ENCODE data around the gene SLA2.

DNA sequence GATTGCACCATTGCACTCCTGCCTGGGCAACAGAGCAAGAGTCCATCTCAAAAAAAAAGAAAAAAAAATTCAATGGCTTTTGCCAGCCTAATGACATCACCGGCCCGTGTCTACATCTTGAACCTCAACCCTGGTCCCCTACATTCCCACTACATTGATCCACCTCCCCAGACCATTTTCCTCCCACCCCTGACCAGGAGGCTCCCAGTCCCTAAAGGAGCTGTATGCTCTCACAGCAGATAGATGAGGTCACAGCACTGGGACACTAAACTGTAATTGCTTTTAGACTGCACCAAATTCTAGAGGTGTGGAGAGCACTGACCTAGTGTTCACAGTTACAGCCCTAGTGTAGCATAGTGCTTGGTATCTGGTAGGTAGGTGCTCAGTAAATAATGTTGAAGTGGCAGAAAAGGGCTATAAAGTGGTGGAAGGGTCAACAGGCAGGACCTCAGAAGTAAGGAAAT lies 61.9 kb downstream of the SLA2 start:
- TF ChIP-seq, protein P1, sequence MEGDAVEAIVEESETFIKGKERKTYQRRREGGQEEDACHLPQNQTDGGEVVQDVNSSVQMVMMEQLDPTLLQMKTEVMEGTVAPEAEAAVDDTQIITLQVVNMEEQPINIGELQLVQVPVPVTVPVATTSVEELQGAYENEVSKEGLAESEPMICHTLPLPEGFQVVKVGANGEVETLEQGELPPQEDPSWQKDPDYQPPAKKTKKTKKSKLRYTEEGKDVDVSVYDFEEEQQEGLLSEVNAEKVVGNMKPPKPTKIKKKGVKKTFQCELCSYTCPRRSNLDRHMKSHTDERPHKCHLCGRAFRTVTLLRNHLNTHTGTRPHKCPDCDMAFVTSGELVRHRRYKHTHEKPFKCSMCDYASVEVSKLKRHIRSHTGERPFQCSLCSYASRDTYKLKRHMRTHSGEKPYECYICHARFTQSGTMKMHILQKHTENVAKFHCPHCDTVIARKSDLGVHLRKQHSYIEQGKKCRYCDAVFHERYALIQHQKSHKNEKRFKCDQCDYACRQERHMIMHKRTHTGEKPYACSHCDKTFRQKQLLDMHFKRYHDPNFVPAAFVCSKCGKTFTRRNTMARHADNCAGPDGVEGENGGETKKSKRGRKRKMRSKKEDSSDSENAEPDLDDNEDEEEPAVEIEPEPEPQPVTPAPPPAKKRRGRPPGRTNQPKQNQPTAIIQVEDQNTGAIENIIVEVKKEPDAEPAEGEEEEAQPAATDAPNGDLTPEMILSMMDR (conservative IDR thresholded peaks at IDR 0.05) = no peak
- TF ChIP-seq ZFX (IDR thresholded peaks at IDR 0.05) = no peak
